HG02610 (cell line): ENCODE measurements around the gene HIPK1.
A peak's percentile ranks its signal among the peaks of the same experiment; 100 is the strongest.

ENCODE experiments used
- ATAC-seq: cut with Tn5 transposase; IDR thresholded peaks from one replicate; pipeline ENCODE4 v1.9.1; 2021; ENCODE audit warnings: mild to moderate bottlenecking, moderate library complexity; ENCODE audit not compliant: unreplicated experiment

Gene HIPK1

GRCh38 chr1:113928941-113929749 lies at the start of gene HIPK1:
Gene HIPK1 (plus strand): TSS chr1:113929324.
- ATAC-seq: peak; percentile 60

- no peak for ATAC-seq
These were observed 49.4 kb upstream of the HIPK1 start for GRCh38 chr1:113879739-113880038.

GRCh38 chr1:113881661-113882060 lies 47.5 kb upstream of the HIPK1 start:
- ATAC-seq: no peak

- no peak for ATAC-seq
These were observed 42.4 kb upstream of the HIPK1 start for GRCh38 chr1:113886417-113887401.

GRCh38 chr1:113887402-113888175 lies 41.5 kb upstream of the HIPK1 start, which contains the start of gene BCL2L15:
Gene BCL2L15 (minus strand): TSS chr1:113887581. CDS start chr1:113887375, 206 bp downstream.
- no peak for ATAC-seq

GRCh38 chr1:113890816-113891215 lies 38.3 kb upstream of the HIPK1 start:
- no peak for ATAC-seq

DNA sequence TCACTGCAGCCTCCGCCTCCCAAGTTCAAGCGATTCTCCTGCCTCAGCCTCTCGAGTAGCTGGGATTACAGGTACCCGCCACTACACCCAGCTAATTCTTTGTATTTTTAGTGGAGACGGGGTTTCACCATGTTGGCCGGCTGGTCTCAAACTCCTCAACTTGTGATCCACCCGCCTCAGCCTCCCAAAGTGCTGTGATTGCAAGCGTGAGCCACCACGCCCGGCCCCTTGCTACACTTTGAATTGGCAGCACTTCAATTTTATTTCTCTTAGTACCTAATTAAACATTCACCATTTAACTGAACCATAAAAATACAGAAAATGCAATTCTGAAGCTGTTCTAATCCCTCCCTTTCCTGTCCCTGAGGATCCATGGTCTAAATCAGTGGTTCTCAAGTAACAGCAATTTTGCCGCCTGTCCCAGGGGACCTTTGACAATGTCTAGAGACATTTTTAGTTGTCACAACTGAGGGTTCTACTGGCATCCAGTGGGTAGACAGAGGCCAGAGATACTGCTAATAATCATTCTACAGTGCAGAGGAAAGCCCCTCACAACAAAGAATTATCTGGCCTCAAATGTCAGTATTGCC lies 37.4 kb upstream of the HIPK1 start:
- ATAC-seq: no peak

- ATAC-seq: no peak
These were observed 35.9 kb upstream of the HIPK1 start for GRCh38 chr1:113893267-113893666.

GRCh38 chr1:113895098-113895497 lies 34.0 kb upstream of the HIPK1 start:
- no peak for ATAC-seq

GRCh38 chr1:113895961-113896360 lies 33.2 kb upstream of the HIPK1 start:
- ATAC-seq: no peak

DNA sequence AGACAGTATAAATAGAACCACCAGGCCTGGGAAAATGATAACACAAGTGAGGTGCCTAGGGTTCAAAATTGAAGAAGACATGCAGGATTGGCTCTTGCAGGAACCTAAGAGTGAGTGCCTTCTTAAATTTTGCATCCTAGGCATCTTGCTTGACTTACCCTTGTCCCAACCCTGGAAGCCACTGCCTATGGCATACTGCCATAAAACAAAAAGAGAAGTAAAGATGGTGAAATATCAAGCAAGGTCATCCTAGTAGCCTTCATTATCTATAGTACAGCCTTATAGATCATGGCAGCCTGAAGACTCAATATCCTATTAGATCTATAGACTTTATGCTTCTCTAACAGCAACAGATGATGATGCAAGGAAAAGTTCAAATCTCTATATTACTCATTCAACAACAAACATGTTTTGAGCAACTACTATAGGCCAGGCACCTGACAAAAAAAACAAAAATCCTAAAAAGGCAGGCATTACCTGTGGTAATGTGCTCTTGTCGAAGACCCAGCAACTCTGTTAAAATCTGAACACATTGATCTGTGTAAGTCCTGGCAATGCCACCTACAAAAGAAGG lies 30.8 kb upstream of the HIPK1 start:
- no peak for ATAC-seq

GRCh38 chr1:113899111-113899510 lies 30.0 kb upstream of the HIPK1 start:
- no peak for ATAC-seq

- ATAC-seq: no peak
These were observed 27.9 kb upstream of the HIPK1 start for GRCh38 chr1:113901191-113901590.

DNA sequence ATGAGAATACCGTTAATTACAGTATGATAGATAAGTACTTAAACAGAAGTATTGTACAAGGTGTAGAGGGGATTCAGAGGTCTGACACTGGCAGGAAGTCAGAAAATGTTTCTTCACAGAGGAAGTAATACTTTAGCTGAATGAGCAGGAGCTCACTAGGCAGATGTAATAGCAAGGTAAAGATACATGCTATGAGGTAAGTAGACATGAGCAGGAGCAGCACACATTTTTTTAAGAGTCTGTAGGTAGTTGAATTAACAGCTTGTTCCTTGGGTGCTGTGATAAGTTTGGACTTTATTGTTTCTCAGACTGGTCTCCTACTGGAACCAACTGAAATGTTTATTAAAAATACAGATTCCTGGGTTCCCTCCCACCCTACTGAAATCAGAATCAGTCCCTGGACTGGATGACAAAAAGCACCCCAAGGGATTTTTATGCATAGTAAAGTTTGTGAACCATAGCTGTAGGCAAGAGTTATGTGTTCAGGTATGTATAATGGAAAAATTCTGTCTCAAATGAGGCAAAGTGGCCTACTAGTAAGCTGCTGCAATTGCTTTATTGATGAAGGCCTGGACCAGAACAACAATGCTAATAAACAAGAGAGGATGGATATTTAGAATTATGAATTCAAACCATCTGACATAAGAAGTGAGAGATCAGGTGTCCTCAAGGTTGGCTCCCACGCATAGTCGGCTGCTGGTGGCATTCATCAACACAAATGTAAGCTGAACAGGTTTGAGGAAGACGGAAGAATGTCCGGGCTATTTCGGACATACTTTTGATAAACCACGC lies 25.4 kb upstream of the HIPK1 start:
- ATAC-seq: no peak

DNA sequence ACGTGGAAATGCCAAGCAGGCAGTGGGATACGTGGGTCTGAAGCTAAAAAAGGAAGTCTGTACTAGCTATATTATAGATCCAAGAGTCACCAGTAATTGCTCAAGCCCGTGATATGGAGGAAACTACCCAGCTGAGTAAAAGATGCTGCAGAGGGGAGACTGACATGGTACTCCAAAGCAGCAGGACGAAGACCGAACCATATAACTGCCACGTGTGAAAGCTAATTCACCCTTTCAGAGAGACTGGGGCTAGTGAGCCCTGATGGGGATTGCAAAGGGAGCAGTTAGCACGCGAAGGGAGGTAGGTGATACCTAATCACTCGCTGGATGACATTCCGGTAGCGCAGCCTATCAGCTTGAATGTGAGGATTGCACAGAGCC lies 24.8 kb upstream of the HIPK1 start:
- peak; percentile 31 for ATAC-seq

- ATAC-seq: peak; percentile 91
These were observed 24.3 kb upstream of the HIPK1 start, which contains the start of the genes AP4B1 and DCLRE1B for GRCh38 chr1:113904674-113905434. Gene AP4B1 (minus strand): TSS chr1:113904799. CDS start chr1:113904717, 82 bp downstream. Gene DCLRE1B (plus strand): TSS chr1:113905326. CDS start chr1:113905587, 261 bp downstream.

DNA sequence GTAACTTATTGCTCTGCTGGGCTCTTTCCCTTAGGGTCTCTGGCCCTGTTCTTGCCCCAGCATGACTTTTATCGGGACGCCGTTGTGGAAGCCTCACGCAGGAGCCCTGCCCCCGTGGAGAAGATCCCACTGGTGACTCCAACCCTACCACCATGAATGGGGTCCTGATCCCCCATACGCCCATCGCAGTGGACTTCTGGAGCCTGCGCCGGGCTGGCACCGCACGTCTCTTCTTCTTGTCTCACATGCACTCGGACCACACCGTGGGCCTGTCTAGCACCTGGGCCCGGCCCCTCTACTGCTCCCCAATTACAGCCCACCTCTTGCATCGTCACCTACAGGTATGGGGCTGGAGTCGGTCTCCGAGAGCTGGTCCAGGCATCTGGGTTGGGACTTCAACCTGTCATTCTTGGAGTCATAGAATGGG lies 23.7 kb upstream of the HIPK1 start:
- no peak for ATAC-seq

DNA sequence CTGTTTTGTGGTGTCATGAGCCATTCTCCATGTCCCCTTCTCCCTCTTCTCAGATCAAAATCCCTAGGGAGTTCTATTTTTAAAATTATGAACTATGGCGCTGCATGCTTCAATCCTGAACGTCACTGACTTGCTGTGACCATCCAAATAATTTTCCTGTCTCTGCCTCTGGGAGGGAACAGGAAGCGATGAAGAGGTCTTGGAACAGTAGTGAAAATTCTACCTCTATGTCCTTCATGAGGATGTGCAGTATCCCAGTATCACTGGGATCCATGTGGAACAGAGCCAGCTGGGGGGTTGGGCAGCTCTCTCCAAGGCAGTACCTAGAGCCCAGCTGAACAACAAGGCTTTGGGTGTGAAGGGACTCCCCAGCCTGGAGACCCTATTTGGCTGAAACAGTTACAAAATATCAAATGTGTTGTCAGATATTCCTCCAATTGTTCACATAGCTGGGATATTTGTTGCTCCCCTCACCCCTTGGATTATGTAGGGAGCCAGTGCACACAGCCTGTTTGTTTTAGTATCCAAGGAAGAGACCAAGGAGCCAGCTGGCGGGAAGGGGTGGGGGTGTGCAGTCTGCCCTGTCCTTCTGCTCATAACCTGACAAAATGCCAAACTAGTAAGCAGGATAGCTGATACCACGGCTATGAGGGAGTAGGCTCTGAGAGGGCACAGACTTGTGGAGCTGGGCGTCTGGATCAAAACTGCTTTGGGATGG lies 16.4 kb upstream of the HIPK1 start:
- no peak for ATAC-seq
